ENCODE measurements around the gene KICS2. TPM values are rescaled to one million over a fixed set of nuclear protein-coding genes. Genes with fewer than 3 reads are reported as not detected.

Gene KICS2
- total and polyA plus RNA-seq, 9 of the 15 experiments (the other 6 are each of a cell fraction or from before 2014, with no cell fraction given): 2.3 to 6.4 (median 5.5) TPM

- TF ChIP-seq RFX1 (IDR thresholded peaks at IDR 0.05): no peak
- no peak for TF ChIP-seq KDM2B (CRISPR knock-in tag; IDR thresholded peaks at IDR 0.05)
- TF ChIP-seq, protein P1, sequence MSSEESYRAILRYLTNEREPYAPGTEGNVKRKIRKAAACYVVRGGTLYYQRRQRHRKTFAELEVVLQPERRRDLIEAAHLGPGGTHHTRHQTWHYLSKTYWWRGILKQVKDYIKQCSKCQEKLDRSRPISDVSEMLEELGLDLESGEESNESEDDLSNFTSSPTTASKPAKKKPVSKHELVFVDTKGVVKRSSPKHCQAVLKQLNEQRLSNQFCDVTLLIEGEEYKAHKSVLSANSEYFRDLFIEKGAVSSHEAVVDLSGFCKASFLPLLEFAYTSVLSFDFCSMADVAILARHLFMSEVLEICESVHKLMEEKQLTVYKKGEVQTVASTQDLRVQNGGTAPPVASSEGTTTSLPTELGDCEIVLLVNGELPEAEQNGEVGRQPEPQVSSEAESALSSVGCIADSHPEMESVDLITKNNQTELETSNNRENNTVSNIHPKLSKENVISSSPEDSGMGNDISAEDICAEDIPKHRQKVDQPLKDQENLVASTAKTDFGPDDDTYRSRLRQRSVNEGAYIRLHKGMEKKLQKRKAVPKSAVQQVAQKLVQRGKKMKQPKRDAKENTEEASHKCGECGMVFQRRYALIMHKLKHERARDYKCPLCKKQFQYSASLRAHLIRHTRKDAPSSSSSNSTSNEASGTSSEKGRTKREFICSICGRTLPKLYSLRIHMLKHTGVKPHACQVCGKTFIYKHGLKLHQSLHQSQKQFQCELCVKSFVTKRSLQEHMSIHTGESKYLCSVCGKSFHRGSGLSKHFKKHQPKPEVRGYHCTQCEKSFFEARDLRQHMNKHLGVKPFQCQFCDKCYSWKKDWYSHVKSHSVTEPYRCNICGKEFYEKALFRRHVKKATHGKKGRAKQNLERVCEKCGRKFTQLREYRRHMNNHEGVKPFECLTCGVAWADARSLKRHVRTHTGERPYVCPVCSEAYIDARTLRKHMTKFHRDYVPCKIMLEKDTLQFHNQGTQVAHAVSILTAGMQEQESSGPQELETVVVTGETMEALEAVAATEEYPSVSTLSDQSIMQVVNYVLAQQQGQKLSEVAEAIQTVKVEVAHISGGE (CRISPR knock-in tag; IDR thresholded peaks at IDR 0.05): no peak
- no peak for TF ChIP-seq ZNF175 (CRISPR knock-in tag; IDR thresholded peaks at IDR 0.05; ENCODE audit: low read depth)
- TF ChIP-seq ZNF212 (CRISPR knock-in tag; IDR thresholded peaks at IDR 0.05): no peak
- TF ChIP-seq NFE2L1 (tag; IDR thresholded peaks at IDR 0.05; ENCODE audit: borderline replicate concordance, low read depth): no peak
- TF ChIP-seq CSDE1 (IDR thresholded peaks at IDR 0.05): no peak
- TF ChIP-seq ZNF316 (IDR thresholded peaks at IDR 0.05): no peak
- TF ChIP-seq SMARCB1 (IDR thresholded peaks at IDR 0.05; ENCODE audit: insufficient read length, low read depth): no peak
- TF ChIP-seq IFI16 (CRISPR knock-in tag; IDR thresholded peaks at IDR 0.05): no peak
- TF ChIP-seq THRB (CRISPR knock-in tag; conservative IDR thresholded peaks at IDR 0.05): no peak
- TF ChIP-seq, protein P2, sequence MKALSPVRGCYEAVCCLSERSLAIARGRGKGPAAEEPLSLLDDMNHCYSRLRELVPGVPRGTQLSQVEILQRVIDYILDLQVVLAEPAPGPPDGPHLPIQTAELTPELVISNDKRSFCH (CRISPR knock-in tag; IDR thresholded peaks at IDR 0.05): no peak
- TF ChIP-seq, protein P2 (tag; IDR thresholded peaks at IDR 0.05): no peak
Observed at GRCh38 chr12:64187794-64188193, 34.3 kb downstream of the KICS2 start (continued).

Data from K562 (cell line).